Measurements from ENCODE around the gene CMPK2. TPM values are rescaled to one million over a fixed set of nuclear protein-coding genes. Genes with fewer than 3 reads are reported as not detected.

Gene CMPK2
- total and polyA plus RNA-seq, 9 of the 15 experiments (the other 6 are each of a cell fraction or from before 2014, with no cell fraction given) = 2.6 to 10.5 (median 5.0) TPM

DNA sequence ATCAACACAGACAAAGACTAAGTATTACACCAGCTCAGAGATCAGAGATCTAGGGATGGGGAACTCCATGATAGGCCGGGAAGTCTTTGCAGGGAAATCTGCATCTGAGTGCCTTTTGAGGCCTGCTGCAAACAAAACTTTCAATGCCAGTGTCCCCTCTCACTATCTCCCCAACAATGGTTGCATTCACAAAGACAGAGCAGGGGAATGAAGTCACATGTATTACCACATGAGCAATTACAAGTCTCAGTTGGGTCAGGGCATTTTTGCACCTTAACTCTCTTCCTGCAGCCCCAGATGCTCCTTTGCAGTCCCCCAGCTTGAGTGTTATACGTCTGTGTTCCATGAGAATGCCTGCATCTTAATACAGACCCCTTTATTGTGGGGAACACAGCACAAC, 49.7 kb upstream of the CMPK2 start (continued):
- TF ChIP-seq, protein P1, sequence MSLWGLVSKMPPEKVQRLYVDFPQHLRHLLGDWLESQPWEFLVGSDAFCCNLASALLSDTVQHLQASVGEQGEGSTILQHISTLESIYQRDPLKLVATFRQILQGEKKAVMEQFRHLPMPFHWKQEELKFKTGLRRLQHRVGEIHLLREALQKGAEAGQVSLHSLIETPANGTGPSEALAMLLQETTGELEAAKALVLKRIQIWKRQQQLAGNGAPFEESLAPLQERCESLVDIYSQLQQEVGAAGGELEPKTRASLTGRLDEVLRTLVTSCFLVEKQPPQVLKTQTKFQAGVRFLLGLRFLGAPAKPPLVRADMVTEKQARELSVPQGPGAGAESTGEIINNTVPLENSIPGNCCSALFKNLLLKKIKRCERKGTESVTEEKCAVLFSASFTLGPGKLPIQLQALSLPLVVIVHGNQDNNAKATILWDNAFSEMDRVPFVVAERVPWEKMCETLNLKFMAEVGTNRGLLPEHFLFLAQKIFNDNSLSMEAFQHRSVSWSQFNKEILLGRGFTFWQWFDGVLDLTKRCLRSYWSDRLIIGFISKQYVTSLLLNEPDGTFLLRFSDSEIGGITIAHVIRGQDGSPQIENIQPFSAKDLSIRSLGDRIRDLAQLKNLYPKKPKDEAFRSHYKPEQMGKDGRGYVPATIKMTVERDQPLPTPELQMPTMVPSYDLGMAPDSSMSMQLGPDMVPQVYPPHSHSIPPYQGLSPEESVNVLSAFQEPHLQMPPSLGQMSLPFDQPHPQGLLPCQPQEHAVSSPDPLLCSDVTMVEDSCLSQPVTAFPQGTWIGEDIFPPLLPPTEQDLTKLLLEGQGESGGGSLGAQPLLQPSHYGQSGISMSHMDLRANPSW (CRISPR knock-in tag; IDR thresholded peaks at IDR 0.05) = no peak
- TF ChIP-seq SMARCA4 (IDR thresholded peaks at IDR 0.05) = no peak
- no peak for TF ChIP-seq POLR2G (IDR thresholded peaks at IDR 0.05; ENCODE audit: low read depth, low read length)
- TF ChIP-seq RBM14 (IDR thresholded peaks at IDR 0.05; ENCODE audit: borderline replicate concordance, insufficient read depth, low read depth, low read length) = no peak
- no peak for TF ChIP-seq KDM5B (IDR thresholded peaks at IDR 0.05; ENCODE audit: insufficient replicate concordance, low read depth, low read length)
- TF ChIP-seq MECOM (CRISPR knock-in tag; IDR thresholded peaks at IDR 0.05) = no peak
- no peak for TF ChIP-seq ZBTB1 (CRISPR knock-in tag; IDR thresholded peaks at IDR 0.05; ENCODE audit: borderline replicate concordance, low read depth)
- no peak for TF ChIP-seq HLTF (IDR thresholded peaks at IDR 0.05)

DNA sequence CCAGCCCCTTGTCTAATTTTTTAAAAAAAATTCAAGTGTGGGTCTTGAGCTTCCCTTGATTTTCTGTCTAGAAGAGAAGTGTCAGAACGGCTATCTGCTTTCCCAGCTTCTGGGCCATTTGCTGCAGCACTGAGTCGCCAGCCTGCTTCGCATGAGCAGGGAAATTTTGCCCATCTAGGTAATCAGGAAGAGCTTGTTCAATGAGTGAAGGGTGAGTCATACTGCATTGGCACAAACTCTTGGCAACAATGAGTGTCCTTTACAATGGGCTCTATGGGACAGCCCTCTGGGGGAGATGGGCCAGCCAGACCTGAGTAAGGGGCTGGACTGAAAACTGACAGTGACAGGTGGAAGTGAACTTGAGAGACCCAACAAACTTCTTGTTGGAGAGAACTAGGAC, 49.1 kb upstream of the CMPK2 start:
- in situ Hi-C loops (cut with MboI) = no loop called here
- intact Hi-C loops (cut with micrococcal nuclease) = loop anchor here (5.0 kb wide), 1 partner anchor 167 kb away; no protein-coding TSS in a partner anchor
- no TSS peak for BruUV-seq (replicated peaks)
- TF ChIP-seq, protein P2, sequence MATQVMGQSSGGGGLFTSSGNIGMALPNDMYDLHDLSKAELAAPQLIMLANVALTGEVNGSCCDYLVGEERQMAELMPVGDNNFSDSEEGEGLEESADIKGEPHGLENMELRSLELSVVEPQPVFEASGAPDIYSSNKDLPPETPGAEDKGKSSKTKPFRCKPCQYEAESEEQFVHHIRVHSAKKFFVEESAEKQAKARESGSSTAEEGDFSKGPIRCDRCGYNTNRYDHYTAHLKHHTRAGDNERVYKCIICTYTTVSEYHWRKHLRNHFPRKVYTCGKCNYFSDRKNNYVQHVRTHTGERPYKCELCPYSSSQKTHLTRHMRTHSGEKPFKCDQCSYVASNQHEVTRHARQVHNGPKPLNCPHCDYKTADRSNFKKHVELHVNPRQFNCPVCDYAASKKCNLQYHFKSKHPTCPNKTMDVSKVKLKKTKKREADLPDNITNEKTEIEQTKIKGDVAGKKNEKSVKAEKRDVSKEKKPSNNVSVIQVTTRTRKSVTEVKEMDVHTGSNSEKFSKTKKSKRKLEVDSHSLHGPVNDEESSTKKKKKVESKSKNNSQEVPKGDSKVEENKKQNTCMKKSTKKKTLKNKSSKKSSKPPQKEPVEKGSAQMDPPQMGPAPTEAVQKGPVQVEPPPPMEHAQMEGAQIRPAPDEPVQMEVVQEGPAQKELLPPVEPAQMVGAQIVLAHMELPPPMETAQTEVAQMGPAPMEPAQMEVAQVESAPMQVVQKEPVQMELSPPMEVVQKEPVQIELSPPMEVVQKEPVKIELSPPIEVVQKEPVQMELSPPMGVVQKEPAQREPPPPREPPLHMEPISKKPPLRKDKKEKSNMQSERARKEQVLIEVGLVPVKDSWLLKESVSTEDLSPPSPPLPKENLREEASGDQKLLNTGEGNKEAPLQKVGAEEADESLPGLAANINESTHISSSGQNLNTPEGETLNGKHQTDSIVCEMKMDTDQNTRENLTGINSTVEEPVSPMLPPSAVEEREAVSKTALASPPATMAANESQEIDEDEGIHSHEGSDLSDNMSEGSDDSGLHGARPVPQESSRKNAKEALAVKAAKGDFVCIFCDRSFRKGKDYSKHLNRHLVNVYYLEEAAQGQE (IDR thresholded peaks at IDR 0.05; ENCODE audit: borderline replicate concordance) = no peak
- TF ChIP-seq, protein P2 (CRISPR knock-in tag; IDR thresholded peaks at IDR 0.05; ENCODE audit: low read depth) = no peak
- Histone ChIP-seq H3K4me2 (ENCODE audit: insufficient read depth, low read length) (no peak overlapping the region), H2AFZ (ENCODE audit: low read depth, low read length) (no peak overlapping the region), H3K27ac (ENCODE audit: extremely low read depth, low read depth, low read length) (no peak overlapping the region), H3K9ac (ENCODE audit: insufficient read depth in 1 of 2, low read depth in 2 of 2, low read length in 2 of 2) (no peak overlapping the region), H4K20me1 (replicated peaks; ENCODE audit: control insufficient read depth, insufficient read depth, low read length) (no peaks in the 10 kb centered on the region), H3K79me2 (ENCODE audit: control insufficient read depth, insufficient read depth, low read length) (no peaks in the 10 kb centered on the region), H3K4me1 (replicated peaks in 1 of 2; ENCODE audit: control insufficient read depth in 2 of 2, insufficient read depth in 2 of 2, low read length in 2 of 2) (peaks cover 12 to 26% of the 10 kb centered on the region in 2 experiments), H3K27me3 (ENCODE audit: control insufficient read depth in 2 of 2, insufficient read depth in 2 of 2, low read length in 2 of 2) (0 out of 5 replicates have a peak, but pooled peaks cover 0 to 4% of the 10 kb centered on the region in 2 experiments), H3K4me3 (no peak overlapping the region), H3K36me3 (ENCODE audit: control insufficient read depth, insufficient read depth, low read length) (no peaks in the 10 kb centered on the region), H3K9me3 (replicated peaks; ENCODE audit: control insufficient read depth, insufficient read depth, low read depth, low read length) (no peaks in the 10 kb centered on the region), H3K9me1 (ENCODE audit: control insufficient read depth, insufficient read depth, low read length) (no peaks in the 10 kb centered on the region)
- no peak for DNase-seq (ENCODE audit: extremely low read depth in 1 of 4, low spot score in 3 of 4)
- no peak for ATAC-seq
- CTCF ChIA-PET (ENCODE audit: low intra/inter-chr PET ratio) = no interaction called here
- WGBS (ENCODE audit: insufficient coverage, low coverage, missing lambda C conversion rate) = 84% methylated on average over 3 of the region's 3 CpGs
- POLR2A ChIA-PET = interaction anchor here (0.8 to 1.5 kb wide), 3 partner anchors 9 to 31 kb away, joined by 3 to 4 read pairs (median 3); no protein-coding TSS in a partner anchor
- FAIRE-seq = no peak

Data from K562 (cell line).